ENCODE measurements around the gene TMEM250.

DNA sequence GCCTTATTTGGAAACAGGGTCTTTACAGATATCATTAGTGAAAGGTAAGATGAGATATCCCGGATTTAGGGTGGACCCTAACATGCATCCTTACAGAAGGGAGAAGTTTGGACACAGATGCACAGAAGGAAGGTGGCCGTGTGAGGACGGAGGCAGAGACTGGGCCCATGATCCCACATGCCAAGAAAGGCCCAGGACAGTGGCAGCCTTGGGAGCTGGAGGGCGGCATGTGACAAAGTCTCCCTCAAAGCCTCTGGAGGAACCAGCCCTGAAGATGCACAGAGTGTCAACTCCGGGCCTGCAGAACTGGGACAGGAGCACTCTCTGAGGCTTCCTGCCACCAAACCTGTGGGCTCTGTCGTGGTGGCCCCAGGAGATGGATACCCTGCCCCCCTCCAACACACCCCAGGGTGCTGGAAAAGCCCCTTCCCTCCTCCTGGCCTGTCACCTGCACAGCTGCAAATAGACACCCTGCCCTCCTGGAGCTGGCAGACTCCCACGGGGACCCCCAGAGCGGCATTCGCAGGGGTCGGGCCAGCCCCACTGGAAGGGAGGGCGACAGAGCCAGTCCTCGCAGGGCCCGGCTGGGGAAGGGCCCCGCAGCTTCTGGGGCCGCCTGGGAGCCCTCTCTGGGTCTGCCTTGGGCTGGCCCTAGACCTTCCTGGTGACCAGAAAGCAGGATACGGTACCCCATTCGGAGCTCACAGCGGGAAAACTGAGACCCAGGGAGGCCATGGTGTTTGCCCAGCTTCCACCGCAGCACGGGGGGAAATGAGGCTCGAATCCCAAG, 31.5 kb downstream of the TMEM250 start:
- TF ChIP-seq, protein P1, sequence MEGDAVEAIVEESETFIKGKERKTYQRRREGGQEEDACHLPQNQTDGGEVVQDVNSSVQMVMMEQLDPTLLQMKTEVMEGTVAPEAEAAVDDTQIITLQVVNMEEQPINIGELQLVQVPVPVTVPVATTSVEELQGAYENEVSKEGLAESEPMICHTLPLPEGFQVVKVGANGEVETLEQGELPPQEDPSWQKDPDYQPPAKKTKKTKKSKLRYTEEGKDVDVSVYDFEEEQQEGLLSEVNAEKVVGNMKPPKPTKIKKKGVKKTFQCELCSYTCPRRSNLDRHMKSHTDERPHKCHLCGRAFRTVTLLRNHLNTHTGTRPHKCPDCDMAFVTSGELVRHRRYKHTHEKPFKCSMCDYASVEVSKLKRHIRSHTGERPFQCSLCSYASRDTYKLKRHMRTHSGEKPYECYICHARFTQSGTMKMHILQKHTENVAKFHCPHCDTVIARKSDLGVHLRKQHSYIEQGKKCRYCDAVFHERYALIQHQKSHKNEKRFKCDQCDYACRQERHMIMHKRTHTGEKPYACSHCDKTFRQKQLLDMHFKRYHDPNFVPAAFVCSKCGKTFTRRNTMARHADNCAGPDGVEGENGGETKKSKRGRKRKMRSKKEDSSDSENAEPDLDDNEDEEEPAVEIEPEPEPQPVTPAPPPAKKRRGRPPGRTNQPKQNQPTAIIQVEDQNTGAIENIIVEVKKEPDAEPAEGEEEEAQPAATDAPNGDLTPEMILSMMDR (conservative IDR thresholded peaks at IDR 0.05), result no peak
- no peak for TF ChIP-seq ZFX (IDR thresholded peaks at IDR 0.05)
